AG09309 (cell line): ENCODE measurements around the gene CD209.

Experiments used
- DNase-seq: peaks from one replicate; pipeline ENCODE4 v3.0.0-alpha.2; 2010; ENCODE audit warnings: low read depth
- H3K4me3 ChIP-seq: 2 replicates; pipeline ENCODE4 v1.5.1; 2011; ENCODE audit warnings: mild to moderate bottlenecking, low read depth, low read length, moderate library complexity; ENCODE audit not compliant: control insufficient read depth
- TF ChIP-seq, protein P1 (sequence below): IDR thresholded peaks from 2 replicates; pipeline ENCODE4 v1.5.1; 2011; ENCODE audit warnings: mild to moderate bottlenecking, low read depth, low read length, inconsistent platforms; ENCODE audit not compliant: insufficient read depth, control insufficient read depth; ENCODE audit errors: missing control alignments

CD209 gene

GRCh38 chr19:7781157-7781556 is 33.8 kb upstream of the CD209 start:
- no peak for DNase-seq
- TF ChIP-seq, protein P1, sequence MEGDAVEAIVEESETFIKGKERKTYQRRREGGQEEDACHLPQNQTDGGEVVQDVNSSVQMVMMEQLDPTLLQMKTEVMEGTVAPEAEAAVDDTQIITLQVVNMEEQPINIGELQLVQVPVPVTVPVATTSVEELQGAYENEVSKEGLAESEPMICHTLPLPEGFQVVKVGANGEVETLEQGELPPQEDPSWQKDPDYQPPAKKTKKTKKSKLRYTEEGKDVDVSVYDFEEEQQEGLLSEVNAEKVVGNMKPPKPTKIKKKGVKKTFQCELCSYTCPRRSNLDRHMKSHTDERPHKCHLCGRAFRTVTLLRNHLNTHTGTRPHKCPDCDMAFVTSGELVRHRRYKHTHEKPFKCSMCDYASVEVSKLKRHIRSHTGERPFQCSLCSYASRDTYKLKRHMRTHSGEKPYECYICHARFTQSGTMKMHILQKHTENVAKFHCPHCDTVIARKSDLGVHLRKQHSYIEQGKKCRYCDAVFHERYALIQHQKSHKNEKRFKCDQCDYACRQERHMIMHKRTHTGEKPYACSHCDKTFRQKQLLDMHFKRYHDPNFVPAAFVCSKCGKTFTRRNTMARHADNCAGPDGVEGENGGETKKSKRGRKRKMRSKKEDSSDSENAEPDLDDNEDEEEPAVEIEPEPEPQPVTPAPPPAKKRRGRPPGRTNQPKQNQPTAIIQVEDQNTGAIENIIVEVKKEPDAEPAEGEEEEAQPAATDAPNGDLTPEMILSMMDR = no peak
- no peak overlapping the region for H3K4me3 ChIP-seq

GRCh38 chr19:7779631-7780486 is 32.5 kb upstream of the CD209 start:
- DNase-seq = no peak
- TF ChIP-seq, protein P1 = no peak
- H3K4me3 ChIP-seq = no peak overlapping the region

DNA sequence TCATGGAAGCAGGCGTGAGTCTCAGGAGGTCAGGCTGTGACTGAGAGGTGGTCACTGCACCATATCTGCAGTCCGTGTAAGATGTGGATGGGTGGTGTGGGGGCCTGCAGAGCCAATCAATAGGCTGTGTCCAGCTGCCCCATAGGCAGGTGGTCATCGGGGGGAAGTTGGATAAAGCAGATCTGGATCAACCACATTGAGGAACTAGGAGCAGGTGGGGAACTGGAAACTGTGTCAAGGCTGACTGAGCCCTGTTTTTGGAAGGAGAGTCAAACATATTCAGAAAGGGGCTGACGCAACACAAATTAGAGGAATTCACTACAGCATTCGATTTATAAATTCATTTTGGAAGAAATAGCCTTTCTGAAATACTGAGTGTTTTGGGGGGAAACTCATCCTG is 30.7 kb upstream of the CD209 start:
- no peak for DNase-seq
- TF ChIP-seq, protein P1 = no peak
- no peak overlapping the region for H3K4me3 ChIP-seq

GRCh38 chr19:7775761-7776160 is 28.4 kb upstream of the CD209 start:
- no peak for DNase-seq
- TF ChIP-seq, protein P1 = no peak
- no peak overlapping the region for H3K4me3 ChIP-seq

DNA sequence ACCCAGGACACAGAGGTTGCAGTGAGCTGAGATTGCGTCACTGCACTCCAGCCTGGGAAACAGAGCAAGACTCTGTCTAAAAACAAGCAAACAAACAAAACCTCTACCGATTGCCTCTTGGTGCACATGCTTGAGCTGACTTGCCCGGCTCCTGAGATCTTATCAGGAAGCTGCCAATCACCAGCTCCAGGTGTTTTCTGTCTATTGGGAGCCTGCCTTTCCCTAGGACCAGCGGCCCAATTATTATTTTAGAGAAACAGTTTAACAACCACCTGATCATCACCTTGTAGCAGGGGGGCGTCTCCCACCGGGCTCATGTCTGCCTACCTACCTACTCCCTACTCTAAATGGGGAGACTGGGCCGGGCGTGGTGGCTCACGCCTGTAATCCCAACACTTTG is 26.5 kb upstream of the CD209 start:
- TF ChIP-seq, protein P1 = no peak
- no peak for DNase-seq
- H3K4me3 ChIP-seq = no peak overlapping the region

- no peak for DNase-seq
- TF ChIP-seq, protein P1 = no peak
- no peak overlapping the region for H3K4me3 ChIP-seq
Observed at GRCh38 chr19:7772752-7773291, 25.5 kb upstream of the CD209 start.
